Activated CD8-positive, alpha-beta memory T cell treated with anti-CD3 and anti-CD28 coated beads for 1 hour (primary cell): Measurements from ENCODE around the gene GADD45GIP1.
"Not testable (repeated sequence)": the region's sequence is repeated elsewhere in the genome, so short reads cannot be mapped to it uniquely, and the experiment has no call there.

Experiments used
- DNase-seq, 2 donors: peaks; one replicate each; pipeline ENCODE4 v3.0.0-alpha.2; 2020; ENCODE audit warnings: low read depth in 1 of 2; ENCODE audit errors: extremely low read depth in 1 of 2

The GADD45GIP1 gene

DNA sequence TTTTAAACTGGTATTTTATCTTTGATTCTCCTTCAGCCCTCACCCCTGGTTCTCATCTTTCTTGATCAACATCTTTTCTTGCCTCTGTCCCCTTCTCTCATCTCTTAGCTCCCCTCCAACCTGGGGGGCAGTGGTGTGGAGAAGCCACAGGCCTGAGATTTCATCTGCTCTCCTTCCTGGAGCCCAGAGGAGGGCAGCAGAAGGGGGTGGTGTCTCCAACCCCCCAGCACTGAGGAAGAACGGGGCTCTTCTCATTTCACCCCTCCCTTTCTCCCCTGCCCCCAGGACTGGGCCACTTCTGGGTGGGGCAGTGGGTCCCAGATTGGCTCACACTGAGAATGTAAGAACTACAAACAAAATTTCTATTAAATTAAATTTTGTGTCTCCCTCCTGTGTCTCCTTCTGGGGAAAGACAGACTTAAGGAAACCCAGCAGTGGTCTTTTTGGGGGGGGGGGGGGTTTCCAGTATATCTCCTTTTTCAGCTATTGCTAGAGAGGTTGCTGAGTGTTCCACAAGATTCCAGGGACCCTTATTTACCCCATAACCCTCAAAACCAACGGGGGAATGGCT lies 12.8 kb downstream of the GADD45GIP1 start:
- DNase-seq = no peak

GRCh38 chr19:12943437-12944044 lies 13.5 kb downstream of the GADD45GIP1 start:
- DNase-seq = no peak

GRCh38 chr19:12940897-12941296 lies 16.1 kb downstream of the GADD45GIP1 start:
- no peak for DNase-seq

GRCh38 chr19:12939975-12940423 lies 17.0 kb downstream of the GADD45GIP1 start:
- DNase-seq = no peak

- no peak for DNase-seq
These were observed 18.0 kb downstream of the GADD45GIP1 start for GRCh38 chr19:12938779-12939601.

- DNase-seq = peak; percentile 94 to 99
These were observed 18.9 kb downstream of the GADD45GIP1 start, which contains the start of gene CALR for GRCh38 chr19:12937927-12938778. CALR (plus strand) TSS chr19:12938609; CDS start chr19:12938680, 71 bp downstream.

DNA sequence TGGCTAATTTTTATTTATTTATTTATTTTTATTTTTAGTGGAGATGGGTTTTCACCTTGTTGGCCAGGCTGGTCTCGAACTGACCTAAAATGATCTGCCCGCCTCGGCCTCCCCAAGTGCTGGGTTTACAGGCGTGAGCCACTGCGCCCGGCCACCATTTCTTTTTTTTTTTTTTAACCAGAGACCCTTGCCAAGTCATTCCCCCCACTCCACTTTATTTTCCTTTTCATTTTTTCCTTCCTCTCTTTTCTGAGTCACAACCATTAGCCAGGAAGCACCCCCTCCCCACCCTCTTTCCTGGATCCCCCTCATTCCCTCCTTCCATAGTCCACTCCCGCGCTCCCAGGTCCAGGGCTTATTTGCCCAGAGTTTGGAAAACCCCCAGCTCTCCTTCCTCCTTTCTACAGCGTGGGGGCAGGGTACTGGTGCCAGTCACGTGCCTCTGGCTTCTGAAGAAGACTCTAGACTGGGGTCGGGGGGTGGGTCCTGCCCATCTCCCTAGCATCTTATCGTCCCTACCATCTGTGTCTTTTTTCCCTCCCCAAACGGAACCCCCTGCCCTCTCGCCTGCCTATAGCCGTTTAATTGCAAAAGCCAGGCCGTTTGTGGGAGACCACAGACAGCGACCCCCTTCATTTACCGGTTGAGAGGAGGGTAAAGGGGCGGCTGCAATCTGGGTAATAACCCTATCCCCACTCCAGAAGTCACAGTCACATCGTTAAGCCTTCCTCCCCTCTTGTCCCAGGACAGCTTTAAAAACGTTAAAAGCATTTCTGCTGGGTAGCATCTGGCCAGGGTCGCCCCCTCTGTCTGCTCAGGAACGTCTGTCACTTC lies 19.7 kb downstream of the GADD45GIP1 start:
- DNase-seq = no peak

GRCh38 chr19:12936582-12936981 lies 20.4 kb downstream of the GADD45GIP1 start:
- DNase-seq = no peak

DNA sequence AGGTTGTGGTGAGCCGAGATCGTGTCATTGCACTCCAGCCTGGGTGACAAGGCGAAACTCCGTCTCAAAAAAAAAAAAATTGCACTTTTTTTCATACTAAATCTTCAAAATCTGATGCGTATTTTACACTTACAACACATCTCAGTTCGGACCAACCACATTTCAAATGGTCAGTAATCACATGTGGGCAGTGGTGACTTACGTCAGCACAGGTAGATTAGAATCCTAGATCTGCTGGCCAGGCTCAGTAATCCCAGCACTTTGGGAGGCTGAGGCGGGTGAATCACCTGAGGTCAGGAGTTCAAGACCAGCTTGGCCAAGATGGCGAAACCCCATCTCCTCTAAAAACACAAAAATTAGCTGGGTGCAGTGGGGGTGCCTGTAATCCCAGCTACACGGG lies 22.0 kb downstream of the GADD45GIP1 start:
- DNase-seq = no peak

DNA sequence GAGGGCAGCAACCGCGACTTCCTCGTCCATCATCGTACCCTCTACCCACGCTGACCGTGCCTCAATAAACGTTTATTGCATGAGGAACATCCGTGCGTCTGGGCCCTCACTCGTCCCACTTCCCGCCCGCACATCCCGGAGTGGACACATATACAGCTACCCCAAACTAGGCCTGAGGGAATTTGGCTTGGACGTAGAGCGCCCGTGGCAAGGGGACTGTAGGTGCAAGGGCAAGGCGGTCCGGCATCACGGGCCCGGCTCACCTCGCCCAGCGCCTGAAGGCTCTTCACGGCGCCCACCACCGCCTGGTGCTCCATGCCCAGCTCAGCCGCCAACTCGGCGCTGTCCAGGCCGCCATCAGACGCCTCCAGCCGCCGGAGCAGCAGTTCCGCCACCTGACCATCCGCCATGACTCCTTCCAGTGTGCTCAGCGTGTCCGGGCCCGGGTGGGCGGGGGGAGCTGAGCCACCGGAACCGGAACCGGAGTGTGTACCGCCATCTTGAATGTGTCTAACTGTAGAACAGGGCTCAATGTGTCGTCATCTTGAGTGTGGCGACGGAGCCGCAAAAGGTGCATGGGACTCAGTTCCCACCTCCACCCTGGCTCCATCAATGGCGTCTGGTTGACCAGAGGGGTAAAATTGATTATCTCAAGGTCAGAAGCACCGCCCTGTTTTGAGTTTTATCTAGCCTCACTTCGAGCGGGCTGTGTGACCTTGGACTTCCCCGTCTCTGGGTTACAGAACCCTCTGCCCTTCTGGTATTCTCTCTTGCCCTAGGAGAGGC lies 23.5 kb downstream of the GADD45GIP1 start, which contains the start of gene FARSA:
TSS of gene FARSA (minus strand) at position 425 of the 786 bp plus-strand sequence. CDS start at position 410, 15 bp downstream.
- DNase-seq = peak; percentile 68 to 76

- no peak for DNase-seq
These were observed 24.4 kb downstream of the GADD45GIP1 start for GRCh38 chr19:12932392-12933286.

DNA sequence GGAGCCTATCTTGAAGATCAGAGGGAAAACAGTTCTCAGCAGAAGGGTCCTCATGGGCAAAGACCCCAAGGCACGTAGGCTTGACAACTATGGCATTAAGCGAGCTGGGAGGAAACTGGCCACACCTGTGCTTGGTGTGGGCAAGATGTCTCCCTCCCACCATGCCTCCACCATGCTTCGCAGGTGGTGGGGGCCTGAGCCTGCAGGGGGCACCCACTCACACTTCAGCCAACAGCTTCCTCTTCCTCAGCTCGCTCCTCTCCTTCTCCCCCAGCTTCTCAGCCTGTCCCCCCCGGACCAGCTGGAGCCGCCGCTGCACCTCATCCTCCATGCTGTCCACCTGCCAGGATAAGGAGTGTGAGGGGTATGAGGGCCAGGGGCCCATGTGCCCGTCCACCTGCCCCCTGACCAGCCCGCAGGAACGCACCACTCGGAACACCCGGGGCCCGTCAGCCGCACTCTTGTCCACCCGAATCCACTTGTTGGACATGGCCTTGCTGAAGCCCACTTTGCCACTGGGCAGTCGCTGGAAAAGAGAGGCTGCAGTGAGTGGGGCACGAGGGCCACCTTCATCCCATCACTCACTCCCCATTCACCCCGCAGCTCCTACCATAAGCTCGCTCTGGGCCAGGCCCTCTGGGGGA lies 26.9 kb downstream of the GADD45GIP1 start:
- DNase-seq = no peak

DNA sequence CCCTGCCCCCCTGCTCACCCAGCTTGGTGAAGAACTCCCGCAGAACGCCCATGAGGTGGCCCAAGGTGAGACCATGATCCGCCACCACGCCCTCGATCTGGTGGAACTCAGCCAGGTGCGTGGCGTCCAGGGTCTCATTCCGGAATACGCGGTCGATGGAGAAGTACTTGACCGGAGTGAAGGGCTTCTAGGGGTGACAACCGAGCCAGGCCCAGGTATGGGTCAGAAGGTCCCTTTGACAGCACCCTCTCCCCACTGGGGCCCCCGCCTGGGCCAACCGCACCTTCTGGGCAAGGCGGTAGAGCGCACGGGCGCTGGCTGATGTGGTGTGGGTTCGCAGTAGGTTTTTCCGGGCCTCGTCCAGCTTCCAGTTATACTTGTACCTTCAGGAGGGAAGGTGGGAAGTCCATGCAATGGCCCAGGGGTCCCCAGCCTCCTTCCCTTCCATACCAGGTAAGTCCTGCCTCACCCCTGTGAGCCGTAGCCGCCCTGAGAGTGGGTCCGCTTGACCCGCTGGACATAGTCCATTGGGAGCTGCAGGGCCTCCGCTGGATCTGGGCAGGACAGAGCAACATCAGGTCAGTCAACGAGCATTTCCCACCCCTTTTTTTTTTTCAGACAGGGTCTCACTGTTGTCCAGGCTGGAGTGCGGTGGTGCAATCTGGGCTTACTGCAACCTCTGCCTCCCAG lies 32.3 kb downstream of the GADD45GIP1 start:
- DNase-seq = no peak

GRCh38 chr19:12922959-12923358 lies 34.1 kb downstream of the GADD45GIP1 start:
- DNase-seq = no peak

DNA sequence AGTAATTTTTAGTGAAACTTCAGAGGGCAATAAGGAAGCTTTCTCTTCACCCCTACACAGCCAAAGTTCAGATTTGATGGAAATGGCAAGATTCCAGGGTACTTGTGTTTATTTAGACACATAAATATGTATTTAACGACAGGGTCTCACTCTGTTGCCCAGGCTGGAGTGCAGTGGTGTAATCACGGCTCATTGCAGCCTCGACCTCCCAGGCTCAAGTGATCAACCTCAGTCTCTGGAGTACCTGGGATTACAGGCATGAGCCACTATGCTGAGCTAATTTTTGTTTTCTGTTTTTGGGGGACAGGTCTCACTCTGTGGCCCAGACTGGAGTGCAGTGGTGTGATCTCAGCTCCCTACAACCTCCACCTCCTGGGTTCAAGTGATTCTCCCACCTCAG lies 36.0 kb downstream of the GADD45GIP1 start:
- no peak for DNase-seq

DNA sequence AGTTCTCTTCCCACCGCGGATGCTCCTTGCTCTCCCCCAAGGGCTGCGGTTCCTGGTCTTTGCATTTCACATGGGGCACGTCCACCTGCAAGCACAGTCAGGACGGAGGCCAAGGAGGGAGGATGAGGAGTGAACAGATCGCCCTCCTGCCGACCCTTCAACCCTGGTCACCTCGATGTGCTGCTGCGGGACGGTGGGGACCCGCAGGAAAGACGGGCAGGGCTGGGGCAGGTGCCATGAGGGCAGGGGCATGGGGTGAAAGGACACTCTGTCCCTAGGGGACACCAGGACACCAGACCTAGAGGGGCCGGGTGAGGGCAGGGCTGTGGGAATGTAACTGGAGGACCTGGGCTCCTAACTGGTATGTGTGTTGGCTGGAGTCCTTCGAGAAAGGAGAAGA lies 38.8 kb downstream of the GADD45GIP1 start:
- no peak for DNase-seq

GRCh38 chr19:12915860-12916259 lies 41.2 kb downstream of the GADD45GIP1 start:
- not testable (repeated sequence) for DNase-seq
